ENCODE measurements around the gene PCDHGB5.
"Not testable (repeated sequence)": the region's sequence is repeated elsewhere in the genome, so short reads cannot be mapped to it uniquely, and the experiment has no call there.

The PCDHGB5 gene

GRCh38 chr5:141382469-141383294, 15.1 kb upstream of the PCDHGB5 start, which contains the start of gene PCDHGA7:
Gene PCDHGA7 (plus strand): TSS chr5:141382742. CDS start chr5:141382900, 158 bp downstream.
- peak; percentile 55 for DNase-seq

GRCh38 chr5:141383345-141383744, 14.4 kb upstream of the PCDHGB5 start:
- DNase-seq: no peak

- no peak for DNase-seq
Measured at GRCh38 chr5:141384471-141385267, 13.1 kb upstream of the PCDHGB5 start.

- peak; percentile 65 for DNase-seq
Measured at GRCh38 chr5:141387557-141388311, 10.0 kb upstream of the PCDHGB5 start, which contains the start of gene PCDHGB4. Gene PCDHGB4 (plus strand): TSS chr5:141387698. CDS start chr5:141387885, 187 bp downstream.

- DNase-seq: no peak
Measured at GRCh38 chr5:141388661-141389060, 9.1 kb upstream of the PCDHGB5 start.

- DNase-seq: no peak
Measured at GRCh38 chr5:141389153-141390042, 8.3 kb upstream of the PCDHGB5 start.

- peak; percentile 35 for DNase-seq
Measured at GRCh38 chr5:141392429-141393198, 5.1 kb upstream of the PCDHGB5 start, which contains the start of gene PCDHGA8. Gene PCDHGA8 (plus strand): TSS chr5:141392633. CDS start chr5:141392814, 181 bp downstream.

- DNase-seq: no peak
Measured at GRCh38 chr5:141393267-141393666, 4.5 kb upstream of the PCDHGB5 start.

- DNase-seq: not testable (repeated sequence)
Measured at GRCh38 chr5:141394401-141395187, 3.2 kb upstream of the PCDHGB5 start.

- no peak for DNase-seq
Measured at GRCh38 chr5:141398608-141399007, 861 bp downstream of the PCDHGB5 start.

- DNase-seq: no peak
Measured at GRCh38 chr5:141399555-141400258, 2.0 kb downstream of the PCDHGB5 start.

GRCh38 chr5:141402553-141403243, 5.0 kb downstream of the PCDHGB5 start, which contains the start of gene PCDHGA9:
Gene PCDHGA9 (plus strand): TSS chr5:141402778. CDS start chr5:141402953, 175 bp downstream.
- peak; percentile 48 for DNase-seq

- DNase-seq: no peak
Measured at GRCh38 chr5:141403387-141403786, 5.6 kb downstream of the PCDHGB5 start.

GRCh38 chr5:141407790-141408505, 10.2 kb downstream of the PCDHGB5 start, which contains the start of gene PCDHGB6:
Gene PCDHGB6 (plus strand): TSS chr5:141408021. CDS start chr5:141408203, 182 bp downstream.
- peak; percentile 42 for DNase-seq

GRCh38 chr5:141409598-141410306, 12.0 kb downstream of the PCDHGB5 start:
- DNase-seq: no peak

- no peak for DNase-seq
Measured at GRCh38 chr5:141411575-141411974, 13.8 kb downstream of the PCDHGB5 start.
